Esophagus squamous epithelium (tissue), 5 donors: Measurements from ENCODE around the gene PRKAB1. TPM values are rescaled to one million over a fixed set of nuclear protein-coding genes. Genes with fewer than 3 reads are reported as not detected.

Source experiments
- DNase-seq: peaks from one replicate; lab custom pipeline; 2025; lab: John Stamatoyannopoulos, UW
- H3K27ac ChIP-seq, 4 donors: fragments of 200-600 bp; sonication (generic); one replicate each; pipeline ENCODE4 v1.5.1; 2016 to 2019; ENCODE audit warnings: mild to moderate bottlenecking in 1 of 4
- H3K27me3 ChIP-seq, 4 donors: fragments of 200-600 bp; sonication (generic); 1 replicate in 3 of 4; 2 replicates in 1 of 4; pipeline versions ENCODE4 v1.5.1 to v1.6.0; 2017 to 2021; ENCODE audit warnings: antibody characterized with exemption in 1 of 4
- H3K36me3 ChIP-seq, 3 donors: fragments of 200-600 bp; sonication (generic); one replicate each; pipeline ENCODE4 v1.5.1; 2016 to 2019
- H3K4me1 ChIP-seq, 3 donors: fragments of 200-600 bp; sonication (generic); one replicate each; pipeline ENCODE4 v1.5.1; 2017 to 2019
- H3K4me3 ChIP-seq, 4 donors: fragments of 200-600 bp; sonication (generic); 1 replicate in 3 of 4; 2 replicates in 1 of 4; pipeline ENCODE4 v1.5.1; 2016 to 2019; ENCODE audit warnings: mild to moderate bottlenecking in 2 of 4, moderate library complexity in 1 of 4
- H3K9me3 ChIP-seq, 3 donors: fragments of 200-600 bp; sonication (generic); one replicate each; pipeline ENCODE4 v1.5.1; 2016 to 2019
- CTCF ChIP-seq, 6 experiments: fragments of 450-650 bp in 4 of 6; fragments of 200-600 bp in 2 of 6; sonication (generic) in 2 of 6; IDR thresholded peaks; one replicate each; pipeline ENCODE4 v1.5.1; 2016 to 2019; ENCODE audit warnings: antibody characterized with exemption in 6 of 6, mild to moderate bottlenecking in 4 of 6, moderate library complexity in 4 of 6
- POLR2A ChIP-seq, 4 donors: fragments of 450-650 bp; IDR thresholded peaks; one replicate each; pipeline ENCODE4 v1.6.1; 2017; ENCODE audit warnings: antibody characterized with exemption in 4 of 4, mild to moderate bottlenecking in 4 of 4, moderate library complexity in 3 of 4
- WGBS, 2 donors: methylation state at CpG; one replicate each; pipeline ENCODE4 v1.1.5; 2018; 5-methylcytosine and 5-hydroxymethylcytosine counted together
- intact Hi-C: fragments of 100-400 bp; cut with DNase I; formaldehyde crosslinking; loops from one replicate; pipeline ENCODE4 v1.15.0; 2022
- total RNA-seq, 4 donors: library from RNA; depleted of rRNA; stranded (reverse); fragments of >200 nt; gene quantifications; one replicate each; pipeline ENCODE4 v1.1.0, GENCODE V29; 2016
- donor health status: DM: yes; HTN: yes; CAD: no.

Gene PRKAB1
- total RNA-seq, 4 donors from 2014 or later = 18.2 to 217 (median 46.7) TPM

GRCh38 chr12:119672194-119672593, 4.3 kb downstream of the PRKAB1 start:
- H3K4me3 ChIP-seq = no peak overlapping the region
- H3K36me3 ChIP-seq = peaks cover 22 to 66% (median 29%) of the 10 kb centered on the region in 3 donors
- no peaks in the 10 kb centered on the region for H3K9me3 ChIP-seq
- peak overlapping the region in 3 of 4 donors; percentile 59 to 98 (median 94) for H3K27ac ChIP-seq
- TF ChIP-seq CTCF (IDR thresholded peaks at IDR 0.05) (no peak), POLR2A (IDR thresholded peaks at IDR 0.05) (no peak)
- no peak for DNase-seq
- intact Hi-C loops = no loop called here
- no peaks in the 10 kb centered on the region for H3K27me3 ChIP-seq
- peaks cover 12 to 70% (median 29%) of the 10 kb centered on the region in 3 donors for H3K4me1 ChIP-seq
- WGBS, 2 donors = 89 to 91% methylated on average over 8 of the region's 8 CpGs

DNA sequence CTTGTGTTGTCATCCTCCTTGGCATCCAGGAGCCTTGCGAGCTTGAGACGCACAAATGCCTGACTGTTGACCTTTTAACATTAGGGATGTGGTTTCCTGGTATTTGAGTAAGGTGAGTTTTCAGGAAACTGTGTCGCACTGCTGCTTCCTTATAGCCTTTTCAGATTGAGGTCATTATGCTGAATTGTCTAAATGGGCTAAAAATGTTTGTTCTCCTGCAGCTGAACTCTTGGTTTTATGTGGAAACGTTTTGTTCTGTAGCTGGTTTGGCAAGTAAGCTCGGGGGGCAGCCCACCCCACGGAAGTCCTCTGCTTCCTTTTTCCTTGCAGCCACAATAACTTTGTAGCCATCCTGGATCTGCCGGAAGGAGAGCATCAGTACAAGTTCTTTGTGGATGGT, 5.7 kb downstream of the PRKAB1 start:
- H3K27ac ChIP-seq = peak overlapping the region; percentile 59 to 98 (median 90)
- peaks cover 33 to 80% (median 40%) of the 10 kb centered on the region in 3 donors for H3K36me3 ChIP-seq
- no peaks in the 10 kb centered on the region for H3K27me3 ChIP-seq
- TF ChIP-seq POLR2A (IDR thresholded peaks at IDR 0.05) (no peak), CTCF (IDR thresholded peaks at IDR 0.05) (no peak)
- no peak overlapping the region for H3K4me3 ChIP-seq
- H3K4me1 ChIP-seq = peaks cover 8 to 64% (median 26%) of the 10 kb centered on the region in 3 donors
- H3K9me3 ChIP-seq = no peaks in the 10 kb centered on the region
- intact Hi-C loops = no loop called here
- no peak for DNase-seq
- 44 to 48% methylated on average over 6 to 7 of the region's 7 CpGs for WGBS, 2 donors

DNA sequence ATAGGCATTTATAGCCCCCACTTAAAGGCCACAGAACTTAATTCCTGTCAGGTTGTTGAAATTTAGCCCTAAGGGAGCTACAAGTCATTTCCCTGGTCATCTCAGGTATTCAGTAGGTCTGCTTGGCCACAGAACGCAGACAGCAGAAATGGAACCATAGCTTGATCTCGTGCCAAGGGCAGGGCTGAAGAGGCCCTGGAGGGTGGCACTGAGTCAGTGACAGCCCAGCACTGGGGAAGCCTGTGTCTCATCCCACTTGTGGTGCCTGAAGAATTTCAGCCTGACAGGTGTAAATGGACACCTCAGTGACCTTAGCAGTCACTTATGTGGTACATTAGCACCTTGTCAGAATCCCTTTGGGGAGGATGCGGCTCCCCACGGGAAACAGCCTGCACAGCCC, 6.6 kb downstream of the PRKAB1 start:
- no peak for TF ChIP-seq POLR2A (IDR thresholded peaks at IDR 0.05)
- TF ChIP-seq CTCF (IDR thresholded peaks at IDR 0.05) = no peak
- H3K27me3 ChIP-seq = no peaks in the 10 kb centered on the region
- intact Hi-C loops = no loop called here
- H3K9me3 ChIP-seq = no peaks in the 10 kb centered on the region
- peaks cover 6 to 60% (median 22%) of the 10 kb centered on the region in 3 donors for H3K4me1 ChIP-seq
- peaks cover 42 to 89% (median 49%) of the 10 kb centered on the region in 3 donors for H3K36me3 ChIP-seq
- no peak for DNase-seq
- peak overlapping the region; percentile 59 to 98 (median 90) for H3K27ac ChIP-seq
- 86 to 96% methylated on average over 4 of the region's 4 CpGs for WGBS, 2 donors
- no peak overlapping the region for H3K4me3 ChIP-seq

GRCh38 chr12:119676022-119676421, 8.1 kb downstream of the PRKAB1 start:
- intact Hi-C loops = no loop called here
- Histone ChIP-seq H3K4me3 (no peak overlapping the region), H3K9me3 (no peaks in the 10 kb centered on the region), H3K36me3 (peaks cover 54 to 100% (median 59%) of the 10 kb centered on the region in 3 donors), H3K27ac (peak overlapping the region in 3 of 4 donors; percentile 5 to 94 (median 25)), H3K27me3 (no peaks in the 10 kb centered on the region), H3K4me1 (peaks cover 0 to 55% (median 16%) of the 10 kb centered on the region in 3 donors)
- 57 to 84% methylated on average over 8 to 9 of the region's 9 CpGs for WGBS, 2 donors
- DNase-seq = no peak
- TF ChIP-seq POLR2A (IDR thresholded peaks at IDR 0.05) (no peak), CTCF (IDR thresholded peaks at IDR 0.05) (no peak)

DNA sequence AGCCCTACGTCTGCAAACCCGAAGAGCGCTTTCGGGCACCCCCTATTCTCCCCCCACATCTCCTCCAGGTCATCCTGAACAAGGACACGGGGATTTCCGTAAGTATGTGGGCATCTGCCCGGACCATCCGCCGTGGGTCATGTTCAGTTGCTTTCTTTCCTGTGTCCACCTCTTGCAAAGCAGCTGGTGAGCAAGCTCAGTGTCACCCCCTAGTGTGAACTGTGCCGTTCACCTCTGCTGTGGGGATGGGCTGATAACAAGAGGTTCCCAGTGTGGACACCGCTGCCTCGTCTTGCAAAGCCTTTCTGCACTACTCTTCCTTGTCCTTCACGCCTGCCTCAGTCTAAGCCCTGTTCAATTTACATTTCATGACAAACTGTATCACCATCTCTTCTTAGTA, 8.6 kb downstream of the PRKAB1 start:
- Histone ChIP-seq H3K4me3 (no peak overlapping the region), H3K9me3 (no peaks in the 10 kb centered on the region), H3K27me3 (no peaks in the 10 kb centered on the region), H3K4me1 (peaks cover 0 to 50% (median 16%) of the 10 kb centered on the region in 3 donors), H3K27ac (no peak overlapping the region), H3K36me3 (peaks cover 54 to 100% (median 63%) of the 10 kb centered on the region in 3 donors)
- no peak for TF ChIP-seq POLR2A (IDR thresholded peaks at IDR 0.05)
- no peak for TF ChIP-seq CTCF (IDR thresholded peaks at IDR 0.05)
- DNase-seq = no peak
- intact Hi-C loops = no loop called here
- 86 to 92% methylated on average over 11 to 13 of the region's 13 CpGs for WGBS, 2 donors
